ENCODE results near the gene TECPR1.

- TF ChIP-seq EZH2 (IDR thresholded peaks at IDR 0.05; ENCODE audit: borderline replicate concordance, low read depth, low read length, severe bottlenecking) (no peak), POLR2AphosphoS5 (IDR thresholded peaks at IDR 0.05; ENCODE audit: insufficient read depth, low read depth, low read length) (no peak), MYC (IDR thresholded peaks at IDR 0.05; ENCODE audit: low read depth, low read length) (no peak), POLR2A (IDR thresholded peaks at IDR 0.05; ENCODE audit: low read depth, low read length) (no peak), CTCF (IDR thresholded peaks at IDR 0.05; ENCODE audit: extremely low read depth in 1 of 2, insufficient read depth in 1 of 2, low read depth in 1 of 2, low read length in 2 of 2) (no peak), FOS (IDR thresholded peaks at IDR 0.05; ENCODE audit: borderline replicate concordance, insufficient read depth, low read length) (no peak), MAX (IDR thresholded peaks at IDR 0.05; ENCODE audit: insufficient read depth, insufficient read length) (no peak), GATA2 (IDR thresholded peaks at IDR 0.05; ENCODE audit: insufficient read depth, insufficient read length, low read depth, low read length) (no peak)
Observed at GRCh38 chr7:98244871-98245270, 7.2 kb downstream of the TECPR1 start.
